ENCODE results near the gene CACNA1C.

DNA sequence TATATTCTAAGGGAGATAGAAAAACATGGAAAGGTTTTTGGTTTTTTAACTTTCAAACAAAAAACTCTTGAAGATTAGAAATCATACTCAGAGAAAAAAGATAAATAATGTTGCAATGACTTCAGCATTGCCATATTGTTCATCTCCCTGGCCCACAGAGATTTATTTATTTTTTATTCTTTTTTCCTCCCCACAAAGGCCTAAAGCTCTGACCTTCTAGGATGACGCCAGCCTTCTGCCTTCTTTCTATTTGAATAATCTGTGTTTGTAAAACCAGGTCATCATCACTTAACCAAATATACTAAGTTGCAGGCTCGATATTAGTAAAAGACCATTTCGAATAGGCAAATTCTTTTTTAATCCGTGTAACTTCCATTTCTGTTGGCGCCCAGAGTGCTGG, 44.1 kb upstream of the CACNA1C start:
- no peak for TF ChIP-seq TAF1 (IDR thresholded peaks at IDR 0.05; ENCODE audit: low read depth, low read length)
- TF ChIP-seq POLR2A (IDR thresholded peaks at IDR 0.05; ENCODE audit: low read depth, low read length): no peak
- no peak for TF ChIP-seq POLR2AphosphoS5 (IDR thresholded peaks at IDR 0.05; ENCODE audit: low read depth, low read length)

Data from GM12891 (cell line).